Transverse colon (tissue), 4 donors: ENCODE measurements around the gene CSN1S1. TPM values are rescaled to one million over a fixed set of nuclear protein-coding genes. Genes with fewer than 3 reads are reported as not detected.

Experiments used
- DNase-seq: peaks from one replicate; pipeline ENCODE4 v3.0.0-alpha.2; 2019
- H3K27ac ChIP-seq, 4 donors: fragments of 200-600 bp; sonication (generic); 2 replicates each; pipeline ENCODE4 v1.5.1; 2016 to 2018; ENCODE audit warnings: inconsistent platforms in 4 of 4
- H3K27me3 ChIP-seq: fragments of 200-600 bp; sonication (generic); 2 replicates; pipeline ENCODE4 v1.5.1; 2017; ENCODE audit warnings: inconsistent platforms
- H3K36me3 ChIP-seq, 4 donors: fragments of 200-600 bp; sonication (generic); 2 replicates each; pipeline ENCODE4 v1.5.1; 2017 to 2019; ENCODE audit warnings: inconsistent platforms in 4 of 4
- H3K4me1 ChIP-seq, 4 donors: fragments of 200-600 bp; sonication (generic); 2 replicates each; pipeline ENCODE4 v1.5.1; 2017 to 2020; ENCODE audit warnings: inconsistent platforms in 4 of 4
- H3K4me3 ChIP-seq, 4 donors: fragments of 200-600 bp; sonication (generic); 1 replicate in 1 of 4; 2 replicates in 3 of 4; pipeline versions ENCODE4 v1.5.1 to v1.6.1; 2017 to 2019; ENCODE audit warnings: inconsistent platforms in 4 of 4
- H3K9me3 ChIP-seq, 2 donors: fragments of 200-600 bp; sonication (generic); 2 replicates each; pipeline ENCODE4 v1.5.1; 2017 to 2019; ENCODE audit warnings: inconsistent platforms in 2 of 2
- EP300 ChIP-seq: sonication (generic); formaldehyde crosslinking; IDR thresholded peaks from one replicate; pipeline ENCODE4 v1.6.1; 2017; ENCODE audit warnings: antibody characterized with exemption, low read depth
- POLR2A ChIP-seq: fragments of 450-650 bp; IDR thresholded peaks from one replicate; pipeline ENCODE4 v1.6.1; 2016; ENCODE audit warnings: antibody characterized with exemption, mild to moderate bottlenecking, moderate library complexity
- POLR2AphosphoS5 ChIP-seq, 3 donors: sonication (generic); formaldehyde crosslinking; IDR thresholded peaks; one replicate each; pipeline ENCODE4 v1.6.1; 2016; ENCODE audit warnings: antibody characterized with exemption in 3 of 3
- WGBS, 2 donors: methylation state at CpG; one replicate each; pipeline ENCODE4 v1.1.5; 2018; ENCODE audit warnings: low coverage in 1 of 2; 5-methylcytosine and 5-hydroxymethylcytosine counted together
- in situ Hi-C, 4 donors: fragments of 200-750 bp; cut with MboI; loops; one replicate each; pipeline versions ENCODE4 v1.15.0 to v1.15.1; 2017; ENCODE audit warnings: low sequenced_read_pairs in 3 of 4, low pct_ligation_motif_present in 1 of 4, low pct_unique_long_range_greater_than_20kb in 1 of 4
- intact Hi-C: fragments of 100-400 bp; cut with DNase I; formaldehyde crosslinking; loops from one replicate; pipeline ENCODE4 v1.15.1; 2023; ENCODE audit warnings: low total_unique reads
- total RNA-seq, 4 donors: library from RNA; depleted of rRNA; stranded (reverse); fragments of >200 nt; gene quantifications; one replicate each; pipeline ENCODE4 v1.1.0, GENCODE V29; 2016
- TF ChIP-seq, protein P1 (sequence below), 5 experiments: fragments of 200-600 bp in 3 of 5; fragments of 450-650 bp in 2 of 5; sonication (generic) in 3 of 5; IDR thresholded peaks; 1 replicate in 2 of 5; 2 replicates in 3 of 5; pipeline ENCODE4 v1.5.1; 2016 to 2017; ENCODE audit warnings: antibody characterized with exemption in 5 of 5, inconsistent platforms in 3 of 5, mild to moderate bottlenecking in 2 of 5, moderate library complexity in 1 of 5

CSN1S1 gene
- total RNA-seq, 4 donors from 2014 or later, result 0.79 TPM; not detected in 3

GRCh38 chr4:69965628-69966027 is 34.8 kb downstream of the CSN1S1 start, which contains the start of gene CSN2:
TSS of gene CSN2 (minus strand) at chr4:69965728. CDS start at chr4:69960995, 4,733 bp downstream.
- WGBS, 2 donors, result 80 to 91% methylated on average over 2 of the region's 2 CpGs
- TF ChIP-seq POLR2AphosphoS5 (IDR thresholded peaks at IDR 0.05), result no peak
- TF ChIP-seq, protein P1, sequence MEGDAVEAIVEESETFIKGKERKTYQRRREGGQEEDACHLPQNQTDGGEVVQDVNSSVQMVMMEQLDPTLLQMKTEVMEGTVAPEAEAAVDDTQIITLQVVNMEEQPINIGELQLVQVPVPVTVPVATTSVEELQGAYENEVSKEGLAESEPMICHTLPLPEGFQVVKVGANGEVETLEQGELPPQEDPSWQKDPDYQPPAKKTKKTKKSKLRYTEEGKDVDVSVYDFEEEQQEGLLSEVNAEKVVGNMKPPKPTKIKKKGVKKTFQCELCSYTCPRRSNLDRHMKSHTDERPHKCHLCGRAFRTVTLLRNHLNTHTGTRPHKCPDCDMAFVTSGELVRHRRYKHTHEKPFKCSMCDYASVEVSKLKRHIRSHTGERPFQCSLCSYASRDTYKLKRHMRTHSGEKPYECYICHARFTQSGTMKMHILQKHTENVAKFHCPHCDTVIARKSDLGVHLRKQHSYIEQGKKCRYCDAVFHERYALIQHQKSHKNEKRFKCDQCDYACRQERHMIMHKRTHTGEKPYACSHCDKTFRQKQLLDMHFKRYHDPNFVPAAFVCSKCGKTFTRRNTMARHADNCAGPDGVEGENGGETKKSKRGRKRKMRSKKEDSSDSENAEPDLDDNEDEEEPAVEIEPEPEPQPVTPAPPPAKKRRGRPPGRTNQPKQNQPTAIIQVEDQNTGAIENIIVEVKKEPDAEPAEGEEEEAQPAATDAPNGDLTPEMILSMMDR (IDR thresholded peaks at IDR 0.05), result no peak
- no peak for TF ChIP-seq POLR2A
- TF ChIP-seq EP300, result no peak
- DNase-seq, result no peak
- H3K9me3 ChIP-seq, result no peaks in the 10 kb centered on the region
- H3K27me3 ChIP-seq, result no peaks in the 10 kb centered on the region
- H3K36me3 ChIP-seq, result no peaks in the 10 kb centered on the region
- H3K4me1 ChIP-seq, result no peaks in the 10 kb centered on the region
- in situ Hi-C loops (no loop called here), intact Hi-C loops (no loop called here)
- no peak within 1 kb of the TSS for H3K27ac ChIP-seq
- H3K4me3 ChIP-seq, result no peak within 1 kb of the TSS

DNA sequence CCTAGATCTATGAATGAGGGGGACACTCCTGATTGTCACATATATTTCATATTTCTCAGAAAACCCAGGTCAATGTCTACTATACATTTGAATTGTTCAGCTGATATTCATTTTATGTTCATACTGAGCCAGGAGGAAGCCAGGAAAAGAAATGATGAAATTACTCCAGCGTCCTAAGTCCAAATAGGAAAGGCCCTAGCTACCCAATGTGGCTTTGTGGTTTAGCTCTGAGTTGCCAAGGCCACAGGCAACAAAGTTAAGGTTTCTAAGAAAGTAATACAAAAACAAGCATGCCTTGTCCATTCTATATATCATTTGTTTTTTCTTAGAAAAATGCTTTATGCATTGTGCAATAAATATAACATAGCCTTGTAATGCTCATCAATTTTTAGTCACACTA is 39.2 kb downstream of the CSN1S1 start:
- no peaks in the 10 kb centered on the region for H3K9me3 ChIP-seq
- WGBS, 2 donors, result 46 to 69% methylated on average over 1 of the region's 1 CpG
- no peak for DNase-seq
- TF ChIP-seq, protein P1 (IDR thresholded peaks at IDR 0.05), result no peak
- TF ChIP-seq POLR2AphosphoS5 (IDR thresholded peaks at IDR 0.05) (no peak), POLR2A (no peak), EP300 (no peak)
- no peaks in the 10 kb centered on the region for H3K36me3 ChIP-seq
- no peak overlapping the region for H3K27ac ChIP-seq
- in situ Hi-C loops (no loop called here), intact Hi-C loops (no loop called here)
- no peaks in the 10 kb centered on the region for H3K27me3 ChIP-seq
- no peak overlapping the region for H3K4me3 ChIP-seq
- H3K4me1 ChIP-seq, result no peaks in the 10 kb centered on the region

GRCh38 chr4:69974631-69975030 is 43.8 kb downstream of the CSN1S1 start:
- H3K36me3 ChIP-seq, result no peaks in the 10 kb centered on the region
- intact Hi-C loops (no loop called here), in situ Hi-C loops (no loop called here)
- H3K4me3 ChIP-seq, result no peak overlapping the region
- DNase-seq, result no peak
- no peaks in the 10 kb centered on the region for H3K4me1 ChIP-seq
- no peaks in the 10 kb centered on the region for H3K27me3 ChIP-seq
- no peak overlapping the region for H3K27ac ChIP-seq
- TF ChIP-seq, protein P1 (IDR thresholded peaks at IDR 0.05), result no peak
- no peak for TF ChIP-seq POLR2AphosphoS5 (IDR thresholded peaks at IDR 0.05)
- TF ChIP-seq POLR2A, result no peak
- no peak for TF ChIP-seq EP300
- no peaks in the 10 kb centered on the region for H3K9me3 ChIP-seq
- WGBS, 2 donors, result 80 to 82% methylated on average over 1 of the region's 1 CpG

GRCh38 chr4:69977582-69977981 is 46.7 kb downstream of the CSN1S1 start:
- in situ Hi-C loops, result no loop called here
- no peak for TF ChIP-seq EP300
- TF ChIP-seq, protein P1 (IDR thresholded peaks at IDR 0.05), result no peak
- TF ChIP-seq POLR2A, result no peak
- no peak for TF ChIP-seq POLR2AphosphoS5 (IDR thresholded peaks at IDR 0.05)
- Histone ChIP-seq H3K27me3 (no peaks in the 10 kb centered on the region), H3K4me1 (no peaks in the 10 kb centered on the region), H3K36me3 (no peaks in the 10 kb centered on the region), H3K4me3 (no peak overlapping the region), H3K9me3 (no peaks in the 10 kb centered on the region), H3K27ac (no peak overlapping the region)
- no peak for DNase-seq
- intact Hi-C loops, result no loop called here
